SKM-1 treated with dmso at 0.1 percent for 144 hours (cell line): Measurements from ENCODE around the gene ZIC3.
"Not testable (repeated sequence)": the region's sequence is repeated elsewhere in the genome, so short reads cannot be mapped to it uniquely, and the experiment has no call there.

Experiments
- DNase-seq: peaks from one replicate; lab custom pipeline; 2025; ENCODE audit not compliant: unreplicated experiment; lab: John Stamatoyannopoulos, UW

The ZIC3 gene

DNA sequence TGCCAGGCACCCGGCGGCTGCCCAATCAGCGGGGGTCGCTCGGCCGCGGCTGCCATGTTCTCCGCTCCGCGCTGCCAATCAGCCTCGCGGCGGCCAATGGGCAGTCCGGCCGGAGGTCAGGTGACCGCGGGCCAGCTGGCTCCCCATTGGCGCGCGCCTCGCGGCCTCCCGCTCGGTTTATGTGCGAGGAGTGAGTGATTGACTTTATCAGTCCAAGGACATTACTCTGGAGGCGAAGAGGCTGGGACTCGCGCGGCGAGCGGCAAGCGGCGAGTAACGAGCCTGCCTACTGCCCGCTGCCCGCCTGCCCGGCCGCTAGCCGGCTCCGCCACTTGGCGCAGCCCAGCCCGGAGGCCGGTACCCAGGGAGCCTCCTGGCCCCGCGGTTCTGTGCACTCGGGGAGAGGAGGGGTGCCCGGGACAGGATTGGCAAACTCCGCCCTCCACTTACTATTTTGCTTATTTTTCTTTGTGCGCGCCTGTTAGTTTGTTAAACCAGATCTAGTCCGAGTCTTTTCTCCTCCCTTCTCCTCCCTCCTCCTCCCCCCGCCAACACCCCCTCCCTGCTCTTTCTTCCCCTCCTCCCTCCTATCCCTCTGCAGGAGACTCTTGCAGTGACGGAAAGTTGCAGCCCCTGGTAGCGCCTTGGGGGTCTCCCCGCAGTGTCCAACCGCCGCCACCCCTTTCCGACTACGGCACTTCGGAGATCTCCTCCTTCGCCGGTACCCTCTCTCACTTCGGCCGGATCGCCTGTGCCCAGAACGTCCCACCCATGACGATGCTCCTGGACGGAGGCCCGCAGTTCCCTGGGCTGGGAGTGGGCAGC is at the start of gene ZIC3:
TSS of gene ZIC3 (plus strand) at position 207 of the 825 bp plus-strand sequence. CDS start at position 772, 565 bp downstream.
- no peak for DNase-seq

DNA sequence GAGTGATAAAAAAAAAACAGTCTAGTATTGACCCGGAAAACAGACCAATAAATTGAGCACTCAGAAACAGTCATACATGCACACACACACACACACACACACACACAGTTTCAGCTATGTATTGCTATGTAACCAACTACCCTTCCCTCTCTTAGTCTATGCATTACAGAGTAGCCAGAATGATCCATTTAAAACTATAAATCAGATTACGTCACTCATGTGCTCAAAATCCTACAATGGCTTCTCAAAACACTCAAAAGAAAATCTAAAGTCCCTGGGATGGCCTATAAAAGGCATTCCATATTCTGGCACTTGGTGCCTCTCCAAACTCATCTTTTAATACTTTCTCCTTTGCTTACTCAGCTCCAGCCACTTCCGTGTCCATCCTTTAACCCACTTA is 46.5 kb upstream of the ZIC3 start:
- DNase-seq: no peak

DNA sequence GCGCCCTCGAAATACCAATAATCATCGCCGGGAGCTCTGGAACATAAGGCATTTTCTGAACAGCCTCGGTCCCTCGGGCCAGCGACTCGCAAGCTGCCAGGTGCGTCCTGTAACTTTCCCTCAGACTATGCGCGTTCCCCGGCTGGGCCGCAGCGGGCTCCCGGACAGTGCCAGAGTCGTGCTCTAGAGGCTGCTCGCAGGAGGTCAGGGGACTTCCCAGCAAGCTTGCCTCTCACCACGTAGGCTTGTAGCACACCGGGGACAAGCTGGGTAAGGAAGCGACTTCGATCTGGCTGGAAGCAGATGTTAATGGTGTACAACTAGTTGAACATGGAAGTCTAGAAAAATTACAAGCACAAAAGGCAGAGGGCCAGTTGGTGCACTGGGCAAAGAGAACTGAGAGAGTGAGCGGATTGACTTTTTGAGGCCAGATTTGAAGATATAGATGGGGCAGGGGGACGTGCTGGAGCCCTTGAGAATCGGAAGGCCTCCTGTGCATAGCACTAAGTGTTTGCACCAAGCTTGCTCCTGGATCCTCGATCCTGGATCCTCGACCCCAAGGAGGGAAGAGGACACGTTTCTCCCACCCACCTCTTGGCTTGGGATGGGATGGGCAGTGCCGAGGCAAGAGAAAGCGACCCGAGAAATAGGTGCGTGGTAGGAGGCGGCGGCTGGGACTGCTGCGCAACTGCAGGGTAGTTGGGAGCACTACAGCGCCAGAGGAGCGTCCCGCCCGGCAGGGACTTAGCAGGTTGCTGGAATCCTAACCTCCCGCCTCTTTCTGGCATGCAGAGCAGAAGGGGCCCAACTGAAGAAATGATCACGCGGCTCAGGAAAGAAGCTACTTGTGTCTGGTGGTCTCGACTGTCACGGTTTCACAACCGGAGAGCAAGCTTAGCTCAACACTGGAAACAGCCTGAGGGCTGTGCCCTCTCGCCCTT is 19.9 kb upstream of the ZIC3 start:
- no peak for DNase-seq

DNA sequence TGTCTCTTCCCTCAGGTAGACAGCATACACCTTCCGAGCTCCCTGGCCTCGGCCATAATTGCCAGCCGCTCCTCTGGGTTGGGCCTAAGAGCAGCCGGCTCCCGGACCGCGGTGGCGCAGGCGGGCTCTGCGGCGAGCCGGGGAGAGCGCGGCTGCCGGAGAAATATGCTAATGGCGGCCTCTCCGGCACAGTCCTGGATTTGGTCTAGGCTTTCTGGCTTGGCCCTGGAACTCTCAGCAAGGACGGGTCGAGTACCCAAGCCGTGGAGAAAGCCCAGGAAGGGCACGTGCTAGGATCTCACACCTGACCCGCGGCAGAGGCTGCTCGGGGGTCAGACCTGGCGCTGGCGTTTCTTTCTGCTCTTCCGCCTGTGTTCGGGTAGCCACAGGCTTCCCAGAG is 18.6 kb upstream of the ZIC3 start:
- no peak for DNase-seq

DNA sequence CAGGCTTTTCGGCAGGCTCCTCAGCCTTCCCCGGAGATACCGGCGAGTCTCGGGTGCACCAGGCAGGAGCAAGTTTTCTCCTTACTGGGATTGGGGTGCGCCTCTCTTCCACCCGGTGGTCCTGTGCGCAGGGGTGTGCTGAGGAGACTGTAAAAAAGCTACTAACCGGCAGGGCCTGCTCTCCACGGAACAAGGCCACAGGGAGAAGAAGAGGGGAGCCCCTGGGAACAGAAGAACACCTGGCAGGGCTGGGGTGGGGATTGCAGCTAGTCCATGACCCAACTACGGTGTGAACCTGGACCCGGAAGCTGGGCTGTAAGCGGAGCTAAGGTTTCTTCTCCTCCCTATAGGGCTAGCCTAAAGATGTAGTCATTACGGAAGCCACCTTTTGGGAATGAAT is 17.7 kb upstream of the ZIC3 start:
- DNase-seq: no peak

DNA sequence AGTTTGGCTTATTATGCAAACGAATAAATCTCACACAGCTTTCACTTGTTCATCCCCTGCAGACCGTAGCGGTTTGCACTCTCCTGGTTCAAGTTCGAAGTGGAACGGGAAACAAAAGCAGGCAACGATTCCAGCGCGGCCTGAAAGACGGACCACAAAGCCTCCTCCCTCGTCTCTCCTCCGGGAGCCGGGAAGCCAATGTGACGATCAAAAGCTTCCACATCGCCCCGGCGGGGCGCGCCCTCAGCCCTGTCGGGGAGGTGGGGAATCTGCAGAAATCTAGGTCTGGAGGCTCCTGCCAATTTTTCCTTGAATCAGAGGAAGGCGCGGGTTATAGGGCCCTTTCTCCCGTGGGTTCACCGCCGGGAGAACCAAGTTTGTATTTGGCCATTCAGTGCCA is 16.9 kb upstream of the ZIC3 start:
- DNase-seq: no peak

DNA sequence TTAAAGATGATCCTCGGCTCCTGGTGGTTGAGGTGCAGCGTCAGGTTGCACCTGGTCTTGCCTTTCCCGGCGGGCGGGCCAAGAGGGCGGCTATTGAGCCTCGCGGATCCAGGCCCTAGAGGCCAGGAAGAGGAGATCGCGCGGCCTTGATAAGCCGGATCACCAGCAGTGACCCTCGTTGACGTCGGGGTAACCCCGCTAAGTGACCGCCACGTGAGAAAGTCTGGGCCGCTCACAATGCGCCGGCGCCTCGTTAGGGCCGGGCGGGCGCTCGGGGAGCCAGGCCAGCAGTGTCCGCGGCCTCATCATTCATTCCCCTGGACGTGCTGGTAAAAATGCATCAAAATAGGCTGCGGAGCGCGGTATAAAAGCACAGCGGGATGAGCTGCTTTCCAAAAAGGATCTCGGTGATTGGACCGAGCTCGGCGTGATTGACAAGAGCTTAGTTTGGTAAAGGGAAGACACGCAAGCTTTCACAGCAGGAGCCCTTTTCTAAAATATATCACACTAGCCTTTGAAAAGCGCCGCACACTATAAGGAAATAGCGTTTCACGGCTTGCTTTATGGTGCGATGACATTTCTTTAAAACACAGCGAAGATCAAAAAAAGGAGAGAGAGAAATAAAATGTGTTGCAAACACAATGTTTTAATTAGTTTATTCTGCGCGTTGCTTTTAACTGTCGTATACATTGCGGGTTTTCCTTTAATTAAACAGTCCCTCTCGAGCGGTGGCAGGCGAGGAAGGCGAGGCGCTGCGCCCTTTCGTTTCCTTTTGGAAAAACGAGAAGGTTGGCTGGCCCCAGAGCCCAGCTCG is 15.9 kb upstream of the ZIC3 start:
- no peak for DNase-seq

DNA sequence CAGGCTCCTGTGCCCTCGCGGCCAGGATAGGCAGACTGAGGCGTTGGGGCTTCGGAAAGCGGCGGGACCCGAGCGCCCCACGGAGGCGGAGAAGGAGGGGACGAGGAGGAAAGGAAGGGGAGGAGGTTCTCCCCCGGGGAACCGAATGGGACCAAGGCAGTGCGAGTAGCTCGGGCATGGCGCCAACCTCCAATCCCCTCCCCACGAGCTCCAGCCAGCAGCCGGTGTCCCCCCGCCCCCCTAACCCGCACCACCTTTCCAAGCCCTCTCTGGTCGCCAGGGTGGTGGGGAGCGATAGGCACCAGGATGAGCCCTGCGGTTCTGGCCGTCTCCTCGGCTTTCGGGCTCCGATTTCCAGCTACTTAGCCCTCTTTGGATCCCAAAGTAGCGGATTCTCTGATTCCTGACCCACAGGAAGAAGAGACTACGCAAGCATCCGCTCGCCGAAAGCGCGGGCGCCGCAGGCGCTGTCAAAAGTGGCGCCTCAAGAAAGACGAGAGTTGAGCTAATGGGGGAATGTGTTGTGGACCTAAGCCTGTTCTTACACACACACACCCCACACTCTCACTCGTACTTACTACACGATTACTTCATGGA is 15.2 kb upstream of the ZIC3 start:
- DNase-seq: no peak

DNA sequence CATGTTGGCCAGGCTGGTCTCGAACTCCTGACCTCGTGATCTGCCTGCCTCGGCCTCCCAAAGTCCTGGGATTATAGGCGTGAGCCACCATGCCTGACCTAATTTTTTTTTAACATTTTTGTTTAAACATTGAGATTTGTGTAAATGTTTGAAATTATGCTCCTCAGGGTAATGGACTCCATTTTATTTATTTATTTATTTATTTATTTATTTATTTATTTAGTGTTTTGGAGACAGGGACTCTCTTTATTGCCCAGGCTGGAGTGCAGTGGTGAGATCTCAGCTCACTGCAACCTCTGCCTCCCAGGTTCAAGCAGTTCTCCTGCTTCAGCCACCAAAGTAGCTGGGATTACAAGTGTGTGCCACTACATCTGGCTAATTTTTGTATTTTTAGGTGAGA is 13.8 kb upstream of the ZIC3 start:
- DNase-seq: not testable (repeated sequence)

DNA sequence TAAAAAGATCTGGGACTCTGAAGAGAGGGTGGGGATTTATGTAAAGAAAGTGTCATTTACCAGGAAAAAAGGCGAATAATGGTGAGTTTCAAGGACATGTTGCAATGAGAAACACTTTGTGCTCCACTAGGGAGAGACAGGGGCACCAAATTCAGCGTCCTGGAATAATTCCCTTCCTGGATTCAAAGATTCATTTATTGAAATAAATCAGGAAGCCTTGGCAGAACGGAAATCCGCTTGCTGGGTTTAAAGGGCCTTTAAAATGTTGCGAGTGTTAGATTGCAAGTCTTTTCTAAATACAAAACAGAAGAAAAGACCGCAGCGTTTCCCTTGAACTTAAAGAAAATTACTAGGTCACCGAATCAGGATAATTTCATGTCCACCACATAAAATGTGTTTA is 3.8 kb upstream of the ZIC3 start:
- DNase-seq: no peak

DNA sequence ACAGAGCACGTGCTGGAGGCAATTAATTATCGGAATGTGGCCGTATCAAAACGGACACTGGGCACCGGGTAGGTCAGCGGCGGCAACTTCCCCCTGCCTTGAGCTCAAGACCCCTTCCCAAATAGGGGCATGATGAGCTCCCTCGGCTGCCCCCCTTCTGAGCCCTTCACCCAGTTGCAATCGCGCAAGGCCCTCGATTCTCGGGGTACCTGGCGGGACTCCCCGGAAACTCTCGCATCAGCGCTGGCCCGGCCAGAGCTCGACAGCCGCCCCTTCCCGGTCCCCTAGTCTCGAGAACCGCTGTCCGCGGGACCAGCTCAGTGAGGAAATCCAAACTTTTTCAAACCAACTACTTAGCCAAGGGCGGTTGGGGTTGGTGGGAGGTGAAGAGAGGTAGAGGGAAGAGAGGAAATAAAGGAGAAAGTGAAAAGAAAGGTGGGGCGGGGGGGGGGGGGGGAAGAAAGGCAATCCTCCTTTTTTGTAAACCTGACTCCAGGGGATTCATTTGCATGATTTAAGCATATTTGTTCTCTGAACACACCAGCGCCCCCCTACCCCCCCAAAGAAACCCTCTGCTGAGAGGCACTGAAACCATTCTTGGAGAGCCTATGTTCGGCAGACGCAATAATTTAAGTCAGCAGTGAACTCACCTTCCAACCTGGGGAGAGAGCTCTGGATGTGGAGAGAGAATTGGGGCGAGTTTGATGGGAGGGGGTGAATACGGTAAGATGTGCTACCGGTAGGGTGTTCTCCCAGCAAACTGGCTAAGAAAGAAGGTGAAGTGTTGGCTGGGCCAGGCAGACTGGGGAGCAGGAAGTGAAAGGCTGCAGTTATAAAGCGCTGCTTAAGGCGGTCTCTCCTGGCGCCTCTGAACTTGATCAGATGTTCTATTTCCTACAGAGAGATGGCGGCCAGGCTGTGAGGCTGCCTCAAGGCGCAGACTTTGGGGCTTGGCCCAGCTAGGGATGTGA is 2.0 kb upstream of the ZIC3 start:
- DNase-seq: no peak

DNA sequence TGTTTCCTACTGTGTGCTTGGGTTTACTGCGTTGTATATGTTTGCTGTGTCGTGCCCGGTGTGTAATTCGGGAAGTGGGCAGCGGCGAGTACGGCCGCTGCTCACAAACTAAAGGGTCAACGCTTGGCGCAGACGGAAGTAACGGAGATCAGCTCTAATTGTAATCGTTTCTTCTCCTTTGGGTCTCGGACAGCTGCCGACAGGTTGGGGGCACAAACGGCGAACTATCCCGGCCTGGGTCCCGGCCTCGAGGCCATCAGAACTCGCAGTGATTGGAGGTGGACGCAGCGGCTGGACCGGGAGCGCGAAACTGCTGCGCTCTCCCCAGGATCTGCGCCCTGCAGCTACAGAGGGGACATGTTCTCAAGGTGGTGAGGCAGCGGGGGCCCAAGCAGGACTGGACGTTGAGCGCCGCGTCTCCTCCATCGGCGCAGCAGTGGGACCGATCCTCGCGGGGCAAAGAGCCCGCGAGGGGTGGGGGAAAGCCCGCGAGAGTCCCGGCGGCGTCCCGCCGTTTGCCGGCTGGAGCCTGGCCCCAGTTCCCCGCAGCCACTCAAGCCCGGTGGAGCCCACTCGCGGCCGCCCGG is 516 bp upstream of the ZIC3 start:
- no peak for DNase-seq

DNA sequence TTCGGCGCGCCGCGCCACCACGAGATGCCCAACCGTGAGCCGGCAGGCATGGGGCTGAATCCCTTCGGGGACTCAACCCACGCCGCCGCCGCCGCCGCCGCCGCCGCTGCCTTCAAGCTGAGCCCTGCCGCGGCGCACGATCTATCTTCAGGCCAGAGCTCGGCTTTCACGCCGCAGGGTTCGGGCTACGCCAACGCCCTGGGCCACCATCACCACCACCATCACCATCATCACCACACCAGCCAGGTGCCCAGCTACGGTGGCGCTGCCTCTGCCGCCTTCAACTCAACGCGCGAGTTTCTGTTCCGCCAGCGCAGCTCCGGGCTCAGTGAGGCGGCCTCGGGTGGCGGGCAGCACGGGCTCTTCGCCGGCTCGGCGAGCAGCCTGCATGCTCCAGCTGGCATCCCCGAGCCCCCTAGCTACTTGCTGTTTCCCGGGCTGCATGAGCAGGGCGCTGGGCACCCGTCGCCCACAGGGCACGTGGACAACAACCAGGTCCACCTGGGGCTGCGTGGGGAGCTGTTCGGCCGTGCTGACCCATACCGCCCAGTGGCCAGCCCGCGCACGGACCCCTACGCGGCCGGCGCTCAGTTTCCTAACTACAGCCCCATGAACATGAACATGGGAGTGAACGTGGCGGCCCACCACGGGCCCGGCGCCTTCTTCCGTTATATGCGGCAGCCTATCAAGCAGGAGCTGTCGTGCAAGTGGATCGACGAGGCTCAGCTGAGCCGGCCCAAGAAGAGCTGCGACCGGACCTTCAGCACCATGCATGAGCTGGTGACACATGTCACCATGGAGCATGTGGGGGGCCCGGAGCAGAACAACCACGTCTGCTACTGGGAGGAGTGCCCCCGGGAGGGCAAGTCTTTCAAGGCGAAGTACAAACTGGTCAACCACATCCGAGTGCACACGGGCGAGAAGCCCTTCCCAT is 1.1 kb downstream of the ZIC3 start:
- DNase-seq: no peak

DNA sequence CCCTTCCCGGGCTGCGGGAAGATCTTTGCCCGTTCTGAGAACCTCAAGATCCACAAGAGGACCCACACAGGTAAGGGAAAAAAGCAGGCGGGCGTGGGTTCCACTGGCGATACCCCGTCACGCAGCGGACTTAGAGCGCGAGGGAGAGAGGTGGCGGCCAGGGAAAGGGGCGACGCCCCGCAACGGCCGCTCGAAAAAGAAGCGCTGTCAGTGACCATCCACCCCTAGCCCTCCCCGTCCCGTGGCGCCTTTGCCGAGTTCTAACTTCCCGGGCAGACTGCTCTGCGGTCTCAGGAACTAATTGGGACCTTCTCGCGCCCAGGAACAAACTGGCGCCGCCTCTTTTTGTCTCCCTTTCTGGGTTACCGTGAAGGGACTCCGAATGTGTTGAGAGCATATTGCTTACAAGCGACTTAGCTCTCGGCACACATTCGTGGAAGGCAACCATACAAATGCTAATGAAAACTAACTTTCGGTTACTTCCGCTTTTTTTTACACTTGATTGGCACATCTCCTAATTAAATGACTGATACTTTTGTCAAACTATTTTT is 1.8 kb downstream of the ZIC3 start:
- no peak for DNase-seq

DNA sequence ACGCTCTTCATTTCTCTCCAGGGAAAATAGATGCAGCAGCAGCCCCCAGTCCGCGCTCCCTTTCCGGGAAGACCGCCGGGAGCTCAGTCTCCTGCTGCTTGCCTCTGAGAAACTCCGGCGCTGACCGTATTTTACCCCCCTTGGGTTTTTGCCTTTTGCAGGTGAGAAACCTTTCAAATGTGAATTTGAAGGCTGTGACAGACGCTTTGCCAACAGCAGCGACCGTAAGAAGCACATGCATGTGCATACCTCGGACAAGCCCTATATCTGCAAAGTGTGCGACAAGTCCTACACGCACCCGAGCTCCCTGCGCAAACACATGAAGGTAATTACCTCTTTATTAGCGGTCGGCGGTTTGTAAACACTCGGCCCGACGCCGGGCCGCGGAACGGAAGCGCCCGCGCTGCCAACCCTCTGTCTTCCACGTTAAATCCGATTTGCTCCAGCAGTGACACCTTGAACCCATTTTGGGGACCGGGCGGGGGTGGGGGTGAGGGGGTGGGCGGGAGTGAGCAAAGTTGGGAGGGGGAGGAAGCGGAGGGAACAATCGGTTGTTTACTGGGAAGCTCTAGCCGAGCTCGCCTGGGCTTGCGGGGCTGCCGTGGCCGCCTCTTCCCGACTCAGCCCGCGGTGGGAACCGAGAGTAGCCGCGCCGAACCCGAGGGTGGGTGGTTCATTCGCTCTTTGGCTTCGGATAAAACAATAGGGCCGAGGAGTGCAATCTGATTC is 3.0 kb downstream of the ZIC3 start:
- no peak for DNase-seq

DNA sequence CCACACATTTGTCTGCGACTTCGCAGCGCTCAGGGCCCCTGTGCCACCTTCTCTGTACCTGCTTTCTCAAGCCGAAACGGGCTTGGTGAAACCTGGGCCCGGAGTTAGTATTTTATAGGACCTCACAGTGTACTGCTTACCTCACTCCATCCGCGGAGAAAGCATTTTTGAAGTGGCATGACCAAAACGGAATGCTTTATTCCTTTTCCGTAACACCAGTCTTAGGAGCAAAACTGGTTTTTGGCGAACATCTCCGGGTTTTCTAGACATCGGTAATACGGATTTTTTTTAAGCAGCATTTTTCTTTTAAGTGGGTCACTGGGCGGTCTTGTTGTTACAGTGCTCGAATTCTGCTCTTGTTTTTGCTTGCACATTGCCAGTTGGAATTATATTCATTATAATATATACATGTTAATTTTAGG is 3.6 kb downstream of the ZIC3 start:
- DNase-seq: no peak
